ENCODE measurements around the gene SLC8B1.

The SLC8B1 gene

DNA sequence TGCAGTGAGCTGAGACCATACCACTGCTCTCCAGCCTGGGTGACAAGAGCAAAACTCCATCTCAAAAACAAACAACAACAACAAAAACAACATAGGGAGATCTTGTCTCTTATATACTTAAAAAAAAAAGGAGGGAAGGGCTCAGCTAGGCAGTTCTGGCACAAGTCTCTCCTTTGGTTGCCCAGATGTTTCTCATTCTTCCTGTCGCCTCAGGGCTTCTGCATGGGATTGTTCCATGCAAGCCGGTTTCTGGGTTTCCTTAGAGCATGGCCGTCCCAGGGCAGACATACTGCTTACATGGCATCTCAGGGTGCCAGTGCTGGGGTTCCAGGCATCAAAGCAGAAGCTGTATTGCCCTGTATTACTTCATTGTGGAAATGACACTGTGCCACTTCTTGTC is 5.2 kb upstream of the SLC8B1 start:
- H3K9me3 Mint-ChIP-seq: no peaks in the 10 kb centered on the region
- H3K27ac Mint-ChIP-seq: no peak overlapping the region
- no peak for DNase-seq
- no peaks in the 10 kb centered on the region for H3K36me3 Mint-ChIP-seq (ENCODE audit: low read depth)
- H3K4me1 Mint-ChIP-seq (ENCODE audit: low read depth): peaks cover 6% of the 10 kb centered on the region
- no peaks in the 10 kb centered on the region for H3K27me3 Mint-ChIP-seq
- no peak overlapping the region for H3K4me3 Mint-ChIP-seq

DNA sequence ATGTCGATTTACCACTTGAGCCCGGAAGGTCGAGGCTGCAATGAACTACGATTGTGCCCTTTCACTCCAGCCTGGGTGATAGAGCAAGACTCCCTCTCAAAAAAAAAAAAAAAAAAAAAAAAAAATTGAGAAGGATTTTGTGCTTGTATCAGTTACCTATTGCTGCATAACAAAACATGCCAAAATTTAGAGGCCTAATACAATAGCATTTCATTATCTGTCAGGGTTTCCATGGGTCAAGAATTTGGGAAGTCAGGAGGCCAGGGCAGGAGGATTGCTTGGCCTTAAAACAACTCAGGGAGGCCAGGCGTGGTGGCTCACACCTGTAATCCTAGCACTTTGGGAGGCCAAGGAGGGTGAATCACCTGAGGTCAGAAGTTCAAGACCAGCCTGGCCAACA is 4.6 kb upstream of the SLC8B1 start:
- H3K36me3 Mint-ChIP-seq (ENCODE audit: low read depth): peaks cover 2% of the 10 kb centered on the region
- peaks cover 6% of the 10 kb centered on the region for H3K4me1 Mint-ChIP-seq (ENCODE audit: low read depth)
- H3K27ac Mint-ChIP-seq: no peak overlapping the region
- H3K4me3 Mint-ChIP-seq: no peak overlapping the region
- no peak for DNase-seq
- no peaks in the 10 kb centered on the region for H3K27me3 Mint-ChIP-seq
- no peaks in the 10 kb centered on the region for H3K9me3 Mint-ChIP-seq

DNA sequence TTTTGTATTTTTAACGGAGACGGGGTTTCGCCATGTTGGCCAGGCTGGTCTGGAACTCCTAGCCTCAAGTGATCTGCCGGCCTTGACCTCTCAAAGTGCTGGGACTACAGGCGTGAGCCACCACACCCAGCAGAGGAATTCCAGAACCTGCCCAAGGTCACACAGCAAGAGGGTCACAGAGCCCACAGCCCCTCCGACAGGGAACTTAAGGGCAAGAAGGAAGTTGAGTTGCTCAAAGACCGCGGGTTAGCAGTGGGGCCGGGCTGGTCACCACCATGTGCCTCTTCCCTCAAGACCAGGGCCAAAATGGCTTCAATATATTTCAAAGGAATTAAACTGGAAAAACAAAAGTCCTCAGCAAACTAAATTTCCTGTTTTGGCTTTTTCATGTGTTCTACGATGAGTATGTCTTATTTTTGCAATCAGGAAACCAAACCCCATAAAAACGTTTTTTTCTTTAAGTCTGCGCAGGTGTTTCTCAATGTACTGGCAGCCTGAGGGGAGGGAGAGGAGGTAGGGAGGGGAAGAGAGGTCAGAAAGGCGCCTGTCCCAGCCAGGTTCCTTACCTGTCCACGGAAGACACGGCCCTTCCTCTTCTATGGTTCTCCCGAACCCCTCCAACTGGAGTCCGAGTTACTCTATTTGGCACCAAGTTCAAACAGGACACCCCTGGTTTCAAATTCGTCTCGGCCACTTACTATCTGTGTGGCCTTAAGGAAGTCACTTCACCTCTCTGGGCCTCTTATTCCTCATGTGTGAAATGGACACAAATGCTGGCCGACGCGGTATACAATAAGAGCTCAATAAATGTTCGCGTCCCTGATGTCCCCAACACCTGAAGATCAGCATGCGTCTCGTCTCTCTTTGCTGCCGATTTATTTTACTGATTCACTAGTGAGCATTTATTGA is 778 bp downstream of the SLC8B1 start:
- Mint-ChIP-seq H3K4me3 (peak overlapping the region; percentile 98), H3K9me3 (no peaks in the 10 kb centered on the region), H3K27me3 (no peaks in the 10 kb centered on the region), H3K36me3 (ENCODE audit: low read depth) (peaks cover 40% of the 10 kb centered on the region), H3K4me1 (ENCODE audit: low read depth) (peaks cover 45% of the 10 kb centered on the region), H3K27ac (peak overlapping the region; percentile 74)
- DNase-seq: no peak

DNA sequence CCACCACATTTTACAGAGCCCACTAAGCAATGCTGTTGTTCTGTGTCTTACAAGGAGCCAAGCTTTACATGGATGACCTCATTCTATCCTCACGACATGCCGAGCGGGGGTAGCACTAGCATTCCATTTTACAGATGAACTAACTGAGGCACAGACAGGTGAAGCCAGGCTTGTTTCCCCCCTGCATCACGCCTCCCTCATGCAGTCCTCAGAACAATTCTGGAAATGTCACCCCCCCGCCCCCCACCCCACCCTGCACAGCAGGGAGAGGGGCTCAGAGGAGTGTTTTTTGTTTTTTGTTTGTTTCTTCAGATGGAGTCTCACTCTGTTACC is 1.5 kb downstream of the SLC8B1 start:
- Mint-ChIP-seq H3K27ac (peak overlapping the region; percentile 44), H3K36me3 (ENCODE audit: low read depth) (peaks cover 45% of the 10 kb centered on the region), H3K27me3 (no peaks in the 10 kb centered on the region)

DNA sequence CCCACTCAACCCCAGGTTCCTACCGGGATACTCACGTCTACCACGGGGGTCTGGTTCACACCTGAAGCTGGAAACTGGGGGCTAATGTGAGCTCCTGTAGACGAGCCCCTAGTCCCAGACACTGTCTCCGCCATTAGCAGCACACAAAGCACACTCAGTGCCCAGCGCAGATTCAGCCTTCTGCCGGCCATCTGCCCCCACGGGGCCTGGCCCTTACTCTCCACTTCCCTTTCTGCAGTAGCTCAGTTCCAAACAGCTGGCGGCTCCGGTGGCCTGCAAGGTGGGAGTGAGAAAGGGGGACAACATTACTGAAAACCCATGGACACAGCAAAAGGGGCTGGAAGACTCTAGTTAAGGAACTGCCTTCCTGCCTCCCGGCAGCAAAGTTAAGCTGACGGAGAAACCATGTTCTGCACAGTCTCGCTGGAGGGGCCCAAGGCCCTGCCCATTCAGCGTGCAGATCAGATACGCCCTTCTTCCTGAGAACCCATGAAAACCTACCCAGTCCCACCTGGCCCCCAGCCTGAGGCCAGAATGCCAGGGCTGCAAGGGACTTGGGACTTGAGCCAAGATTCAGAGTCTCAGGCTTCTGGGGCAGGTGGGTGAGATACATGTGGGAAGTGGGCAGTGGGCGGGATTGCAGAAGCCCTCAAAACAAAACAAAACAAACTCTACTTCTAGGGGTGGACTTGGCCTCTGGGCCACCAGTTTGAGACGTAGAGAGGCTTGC is 2.1 kb downstream of the SLC8B1 start:
- H3K27me3 Mint-ChIP-seq: no peaks in the 10 kb centered on the region
- peak overlapping the region; percentile 44 for H3K27ac Mint-ChIP-seq
- peaks cover 48% of the 10 kb centered on the region for H3K36me3 Mint-ChIP-seq (ENCODE audit: low read depth)
- DNase-seq: no peak
- no peaks in the 10 kb centered on the region for H3K9me3 Mint-ChIP-seq
- peaks cover 47% of the 10 kb centered on the region for H3K4me1 Mint-ChIP-seq (ENCODE audit: low read depth)
- H3K4me3 Mint-ChIP-seq: peak overlapping the region; percentile 98

More for the DNA sequence above, 1.5 kb downstream of the SLC8B1 start:
- H3K9me3 Mint-ChIP-seq: no peaks in the 10 kb centered on the region
- peaks cover 46% of the 10 kb centered on the region for H3K4me1 Mint-ChIP-seq (ENCODE audit: low read depth)
- DNase-seq: no peak
- H3K4me3 Mint-ChIP-seq: peak overlapping the region; percentile 98

DNA sequence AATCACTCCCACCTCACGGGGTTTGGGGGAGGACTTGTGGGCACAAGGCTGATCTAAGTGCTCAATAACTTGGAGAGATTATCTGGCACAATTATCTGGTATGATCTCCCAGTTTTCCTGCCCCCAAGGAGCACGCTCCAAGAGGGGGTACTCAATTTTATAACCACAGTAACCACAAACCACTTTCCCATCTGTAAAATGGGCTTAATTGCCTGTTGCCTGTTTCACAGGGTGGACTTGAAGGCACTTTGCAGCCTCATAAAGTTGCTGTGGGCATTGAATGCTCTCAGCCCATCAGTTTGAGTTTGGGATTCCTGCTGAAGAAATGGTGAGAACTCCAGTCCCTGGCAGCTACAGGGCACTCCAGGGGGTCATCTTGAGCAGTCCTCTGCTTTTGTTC is 4.4 kb downstream of the SLC8B1 start:
- H3K4me1 Mint-ChIP-seq (ENCODE audit: low read depth): peaks cover 54% of the 10 kb centered on the region

DNA sequence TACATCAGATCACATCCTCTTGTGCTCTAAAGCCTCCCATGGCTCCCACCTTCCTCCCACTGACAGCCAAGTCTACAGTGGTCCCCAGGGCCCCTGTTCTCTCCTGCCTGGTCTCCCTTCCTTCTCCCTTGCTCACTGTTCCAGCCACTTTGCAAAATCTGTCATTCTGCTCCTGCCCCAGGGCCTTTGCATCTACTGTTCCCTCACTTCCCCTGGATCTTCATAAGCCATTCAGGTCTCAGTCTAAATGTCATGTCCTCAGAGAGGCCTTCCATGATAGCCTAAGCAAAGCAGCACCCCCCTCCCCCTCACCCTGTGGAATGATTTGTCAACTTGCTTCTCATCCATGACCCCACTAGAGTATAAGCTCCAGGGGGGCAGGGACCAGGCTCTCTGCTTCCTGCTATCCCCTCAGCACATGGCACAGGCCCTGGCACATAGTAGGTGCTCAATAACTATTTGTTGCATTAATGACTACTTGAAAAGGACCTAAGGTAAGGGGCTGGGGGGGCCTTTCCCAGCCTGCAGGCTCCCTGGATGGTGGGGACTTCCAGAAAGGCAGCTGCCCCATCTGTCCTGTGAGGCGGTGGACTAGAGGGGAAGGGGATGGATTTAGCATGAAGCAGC is 5.0 kb downstream of the SLC8B1 start:
- no peak for DNase-seq
- peaks cover 64% of the 10 kb centered on the region for H3K36me3 Mint-ChIP-seq (ENCODE audit: low read depth)
- no peaks in the 10 kb centered on the region for H3K9me3 Mint-ChIP-seq
- peak overlapping the region; percentile 85 for H3K27ac Mint-ChIP-seq
- H3K4me1 Mint-ChIP-seq (ENCODE audit: low read depth): peaks cover 55% of the 10 kb centered on the region
- no peaks in the 10 kb centered on the region for H3K27me3 Mint-ChIP-seq
- H3K4me3 Mint-ChIP-seq: no peak overlapping the region

More for the DNA sequence above, 4.4 kb downstream of the SLC8B1 start:
- no peak overlapping the region for H3K4me3 Mint-ChIP-seq
- H3K36me3 Mint-ChIP-seq (ENCODE audit: low read depth): peaks cover 61% of the 10 kb centered on the region
- no peaks in the 10 kb centered on the region for H3K9me3 Mint-ChIP-seq
- no peak for DNase-seq
- H3K27ac Mint-ChIP-seq: no peak overlapping the region
- no peaks in the 10 kb centered on the region for H3K27me3 Mint-ChIP-seq

DNA sequence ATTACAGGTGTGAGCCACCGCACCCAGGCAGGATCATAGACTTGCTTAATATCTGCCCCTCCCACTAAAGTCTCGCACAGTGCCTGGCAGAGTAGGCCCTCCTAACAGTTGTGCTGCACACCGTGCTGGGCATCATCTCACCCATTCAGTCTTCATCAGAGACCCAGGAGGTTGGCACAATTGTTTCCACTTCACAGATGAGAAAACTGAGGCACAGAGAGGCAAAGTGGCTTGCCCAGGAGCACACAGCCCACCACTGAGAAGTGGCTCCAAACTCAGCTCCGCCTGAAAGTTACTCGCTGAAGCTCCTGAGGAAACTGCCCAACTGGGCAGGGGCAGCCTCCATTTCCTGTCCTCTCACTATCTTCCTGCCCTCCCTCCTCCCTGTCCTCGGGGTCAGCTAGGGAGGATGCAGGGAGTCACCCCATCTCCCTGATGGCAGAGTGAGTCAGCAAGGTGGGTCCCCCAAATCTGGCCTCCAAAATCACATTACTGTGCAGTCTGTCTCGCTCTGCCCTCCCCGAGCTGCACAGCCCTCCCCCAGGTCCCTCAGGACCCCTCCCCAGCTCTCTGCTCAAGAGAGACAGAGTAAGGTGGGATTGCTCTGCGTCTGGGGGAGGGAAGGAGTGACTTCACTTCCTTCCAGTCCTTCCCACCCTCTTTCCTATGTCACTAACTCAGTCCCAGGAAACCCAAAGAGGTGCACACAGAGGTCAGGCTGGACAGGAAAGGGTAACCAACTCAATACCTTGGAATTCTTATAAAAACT is 5.7 kb downstream of the SLC8B1 start:
- peak overlapping the region; percentile 85 for H3K27ac Mint-ChIP-seq
- no peak overlapping the region for H3K4me3 Mint-ChIP-seq
- H3K27me3 Mint-ChIP-seq: no peaks in the 10 kb centered on the region
- peaks cover 62% of the 10 kb centered on the region for H3K36me3 Mint-ChIP-seq (ENCODE audit: low read depth)
- peaks cover 56% of the 10 kb centered on the region for H3K4me1 Mint-ChIP-seq (ENCODE audit: low read depth)
- H3K9me3 Mint-ChIP-seq: no peaks in the 10 kb centered on the region
- DNase-seq: no peak

DNA sequence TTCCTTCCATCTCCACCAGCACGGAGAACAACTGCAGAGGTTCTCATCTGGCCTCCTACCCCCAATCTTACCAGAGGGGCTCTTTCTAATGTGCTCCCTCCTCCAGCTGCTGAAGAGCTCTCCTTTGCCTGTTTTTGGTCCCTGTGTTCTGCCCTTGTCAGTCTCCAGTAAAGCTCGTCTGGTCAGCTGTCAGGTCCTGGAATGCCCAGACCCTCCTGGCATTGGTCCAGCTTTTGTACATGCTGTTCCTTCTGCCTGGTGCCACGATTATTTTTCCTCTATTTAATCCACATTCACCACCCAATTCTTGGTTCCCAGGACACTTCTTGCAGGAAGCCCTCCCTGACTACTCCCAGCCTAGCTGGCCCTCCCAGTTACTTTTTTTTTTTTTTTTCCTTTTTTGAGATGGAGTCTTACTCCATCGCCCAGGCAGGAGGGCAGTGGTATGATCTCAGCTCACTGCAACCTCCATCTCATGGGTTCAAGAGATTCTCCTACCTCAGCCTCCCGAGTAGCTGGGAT is 6.5 kb downstream of the SLC8B1 start:
- no peak for DNase-seq
- Mint-ChIP-seq H3K4me3 (no peak overlapping the region), H3K4me1 (ENCODE audit: low read depth) (peaks cover 52% of the 10 kb centered on the region), H3K36me3 (ENCODE audit: low read depth) (peaks cover 64% of the 10 kb centered on the region), H3K27ac (peak overlapping the region; percentile 61), H3K9me3 (no peaks in the 10 kb centered on the region), H3K27me3 (no peaks in the 10 kb centered on the region)

DNA sequence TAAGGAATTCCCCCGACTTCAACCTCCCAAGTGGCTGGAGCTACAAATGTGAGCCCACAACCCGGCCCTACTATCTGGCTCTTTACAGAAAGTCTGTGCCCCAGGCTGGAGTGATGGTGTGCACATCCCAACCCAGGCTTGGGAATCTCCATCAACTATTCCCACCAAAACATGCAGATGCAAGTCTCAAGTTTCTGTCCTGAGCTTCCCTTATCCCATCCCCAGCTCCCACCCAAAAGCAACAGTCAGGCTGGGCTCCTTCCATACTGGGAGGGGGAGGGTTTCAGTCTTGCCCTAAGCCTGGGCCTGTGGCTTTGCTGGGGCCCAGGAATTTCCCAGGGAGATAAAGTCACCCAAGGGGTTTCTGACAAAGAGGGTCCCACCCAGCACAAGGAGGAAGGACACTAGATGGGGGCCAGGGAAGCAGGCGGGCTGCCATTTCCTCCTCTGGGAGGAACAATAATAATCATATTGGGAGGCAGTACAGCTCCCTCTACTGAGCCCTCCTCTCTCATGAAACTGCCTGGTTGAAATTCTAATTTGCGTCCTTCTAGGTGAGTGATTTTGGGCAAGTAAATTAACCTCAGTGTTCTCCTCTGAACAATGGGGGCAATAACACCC is 8.0 kb downstream of the SLC8B1 start:
- Mint-ChIP-seq H3K27me3 (no peaks in the 10 kb centered on the region), H3K36me3 (ENCODE audit: low read depth) (peaks cover 68% of the 10 kb centered on the region), H3K27ac (peak overlapping the region; percentile 50), H3K4me1 (ENCODE audit: low read depth) (peaks cover 39% of the 10 kb centered on the region), H3K4me3 (no peak overlapping the region), H3K9me3 (no peaks in the 10 kb centered on the region)
- no peak for DNase-seq

DNA sequence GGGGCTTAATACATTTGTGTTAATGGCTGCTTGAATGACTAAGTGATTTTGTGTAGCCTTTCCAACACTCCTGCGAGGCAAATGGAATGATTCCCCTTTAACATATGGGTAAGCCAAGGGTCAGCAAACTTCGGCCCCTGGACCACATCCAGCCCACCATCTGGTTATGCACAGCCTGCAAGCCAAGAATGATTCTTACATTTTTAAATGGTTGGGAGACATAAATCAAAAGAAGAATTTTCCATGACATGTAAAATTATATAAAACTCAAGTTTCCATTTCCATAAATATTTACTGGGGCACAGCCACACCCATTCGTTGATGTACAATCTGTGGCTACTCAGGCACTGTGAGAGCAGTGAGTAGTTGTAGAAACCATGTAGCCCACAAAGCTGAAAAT is 9.0 kb downstream of the SLC8B1 start:
- H3K27me3 Mint-ChIP-seq: no peaks in the 10 kb centered on the region
- no peak for DNase-seq
- H3K4me1 Mint-ChIP-seq (ENCODE audit: low read depth): peaks cover 34% of the 10 kb centered on the region
- no peak overlapping the region for H3K27ac Mint-ChIP-seq
- H3K4me3 Mint-ChIP-seq: no peak overlapping the region
- H3K36me3 Mint-ChIP-seq (ENCODE audit: low read depth): peaks cover 69% of the 10 kb centered on the region
- H3K9me3 Mint-ChIP-seq: no peaks in the 10 kb centered on the region

DNA sequence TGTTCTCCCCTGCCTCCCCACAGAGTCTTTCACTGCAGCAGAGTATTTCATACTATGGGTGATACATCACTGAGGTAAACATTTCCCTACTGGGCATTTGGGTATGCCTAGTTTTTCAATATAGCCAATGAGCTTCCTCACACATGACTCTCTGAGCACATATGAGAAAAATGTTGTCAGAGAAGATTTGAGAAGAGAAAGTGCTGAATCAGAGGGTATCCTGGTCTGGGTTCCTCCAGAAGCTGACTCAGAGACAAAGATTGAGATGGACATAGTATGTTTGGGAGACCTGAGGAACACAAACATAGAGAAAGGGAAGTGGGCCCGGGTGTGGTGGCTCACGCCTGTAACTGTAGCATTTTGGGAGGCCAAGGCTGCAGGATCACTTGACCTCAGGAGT is 12.6 kb downstream of the SLC8B1 start:
- Mint-ChIP-seq H3K4me1 (ENCODE audit: low read depth) (peaks cover 20% of the 10 kb centered on the region), H3K9me3 (no peaks in the 10 kb centered on the region), H3K27me3 (no peaks in the 10 kb centered on the region), H3K36me3 (ENCODE audit: low read depth) (peaks cover 79% of the 10 kb centered on the region), H3K27ac (peak overlapping the region; percentile 54), H3K4me3 (no peak overlapping the region)
- no peak for DNase-seq

DNA sequence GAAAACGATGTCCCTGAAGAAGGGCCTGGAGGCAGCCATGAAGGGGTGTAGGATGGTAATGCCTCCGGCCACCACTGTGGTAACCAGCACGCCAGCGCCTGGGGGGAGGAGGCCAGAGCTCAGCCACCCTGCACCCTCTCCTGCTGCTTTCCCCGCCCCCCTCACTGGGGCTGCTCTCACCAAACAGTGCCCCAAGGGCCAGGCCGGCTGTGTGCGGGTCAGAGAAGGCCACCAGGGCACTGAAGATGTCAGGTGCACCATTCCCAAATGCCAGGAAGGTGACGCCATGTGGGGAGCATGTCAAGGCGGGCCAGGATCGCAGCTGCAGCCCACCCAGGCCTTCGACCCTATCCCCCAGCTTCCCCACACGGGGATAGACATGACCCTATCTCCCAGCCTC is 14.5 kb downstream of the SLC8B1 start:
- H3K4me1 Mint-ChIP-seq (ENCODE audit: low read depth): peaks cover 9% of the 10 kb centered on the region
- H3K27ac Mint-ChIP-seq: no peak overlapping the region
- no peak overlapping the region for H3K4me3 Mint-ChIP-seq
- H3K36me3 Mint-ChIP-seq (ENCODE audit: low read depth): peaks cover 82% of the 10 kb centered on the region
- H3K27me3 Mint-ChIP-seq: no peaks in the 10 kb centered on the region
- no peaks in the 10 kb centered on the region for H3K9me3 Mint-ChIP-seq
- DNase-seq: no peak

All from activated T-cell treated with anti-CD3 and anti-CD28 coated beads, Interleukin-2, amount 50 U/mL, for 24 hours (primary cell).